ENCODE data around the gene BCL11B. TPM values are rescaled to one million over a fixed set of nuclear protein-coding genes. Genes with fewer than 3 reads are reported as not detected.

BCL11B gene
- total and polyA plus RNA-seq, 2 experiments from 2014 or later = 0.04 to 2.8 TPM

DNA sequence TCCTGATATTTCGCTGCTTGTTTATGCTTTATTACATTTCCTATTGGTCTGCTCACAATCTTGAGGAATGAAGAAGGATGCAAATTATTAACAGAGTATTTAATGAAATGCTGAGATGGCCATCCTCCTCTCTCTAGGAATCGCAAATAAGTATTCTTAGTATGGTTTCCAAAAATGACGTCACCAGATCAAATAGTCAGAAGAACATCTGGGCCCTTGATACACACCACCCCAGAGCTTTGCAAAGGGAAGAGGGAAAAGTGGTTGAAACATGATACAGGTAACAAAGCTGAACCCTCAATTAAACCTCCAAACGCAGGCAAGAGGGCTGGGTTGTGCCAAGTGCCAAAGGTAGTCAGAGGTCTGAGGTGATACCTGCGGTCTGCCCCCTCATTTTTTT, 107.3 kb downstream of the BCL11B start:
- H3K4me1 ChIP-seq (ENCODE audit: low read depth) = no peaks in the 10 kb centered on the region
- H3K36me3 ChIP-seq = no peaks in the 10 kb centered on the region
- no peaks in the 10 kb centered on the region for H3K9me3 ChIP-seq (ENCODE audit: low read depth)
- H3K27me3 ChIP-seq = no peaks in the 10 kb centered on the region
- no peak for DNase-seq (ENCODE audit: low read depth in 1 of 2, low spot score in 1 of 2)
- no peak overlapping the region for H3K27ac ChIP-seq
- H3K4me3 ChIP-seq = no peak overlapping the region
- TF ChIP-seq, protein P1, sequence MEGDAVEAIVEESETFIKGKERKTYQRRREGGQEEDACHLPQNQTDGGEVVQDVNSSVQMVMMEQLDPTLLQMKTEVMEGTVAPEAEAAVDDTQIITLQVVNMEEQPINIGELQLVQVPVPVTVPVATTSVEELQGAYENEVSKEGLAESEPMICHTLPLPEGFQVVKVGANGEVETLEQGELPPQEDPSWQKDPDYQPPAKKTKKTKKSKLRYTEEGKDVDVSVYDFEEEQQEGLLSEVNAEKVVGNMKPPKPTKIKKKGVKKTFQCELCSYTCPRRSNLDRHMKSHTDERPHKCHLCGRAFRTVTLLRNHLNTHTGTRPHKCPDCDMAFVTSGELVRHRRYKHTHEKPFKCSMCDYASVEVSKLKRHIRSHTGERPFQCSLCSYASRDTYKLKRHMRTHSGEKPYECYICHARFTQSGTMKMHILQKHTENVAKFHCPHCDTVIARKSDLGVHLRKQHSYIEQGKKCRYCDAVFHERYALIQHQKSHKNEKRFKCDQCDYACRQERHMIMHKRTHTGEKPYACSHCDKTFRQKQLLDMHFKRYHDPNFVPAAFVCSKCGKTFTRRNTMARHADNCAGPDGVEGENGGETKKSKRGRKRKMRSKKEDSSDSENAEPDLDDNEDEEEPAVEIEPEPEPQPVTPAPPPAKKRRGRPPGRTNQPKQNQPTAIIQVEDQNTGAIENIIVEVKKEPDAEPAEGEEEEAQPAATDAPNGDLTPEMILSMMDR (IDR thresholded peaks at IDR 0.05; ENCODE audit: low read depth, low read length) = no peak

DNA sequence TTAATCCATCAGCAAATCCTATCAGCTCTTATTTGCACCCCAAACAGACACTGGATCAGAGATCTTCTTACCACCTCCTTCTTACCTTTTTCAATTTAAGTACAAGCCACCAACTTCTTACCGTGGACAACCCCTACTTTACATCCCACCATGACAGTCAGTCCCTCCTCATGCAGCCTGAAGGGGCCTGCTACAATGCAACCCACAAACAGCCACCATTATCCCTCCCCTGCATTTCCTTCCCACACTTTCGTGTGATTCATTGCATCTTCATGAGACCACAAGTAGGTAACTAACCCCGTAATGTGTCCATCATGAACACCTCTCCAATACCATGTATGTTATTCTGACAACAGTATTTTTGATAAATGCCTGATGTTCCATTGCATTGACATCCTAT, 108.6 kb downstream of the BCL11B start:
- H3K36me3 ChIP-seq = no peaks in the 10 kb centered on the region
- no peak overlapping the region for H3K27ac ChIP-seq
- H3K4me1 ChIP-seq (ENCODE audit: low read depth) = no peaks in the 10 kb centered on the region
- no peak overlapping the region for H3K4me3 ChIP-seq
- TF ChIP-seq, protein P1 (IDR thresholded peaks at IDR 0.05; ENCODE audit: low read depth, low read length) = no peak
- H3K9me3 ChIP-seq (ENCODE audit: low read depth) = no peaks in the 10 kb centered on the region
- H3K27me3 ChIP-seq = no peaks in the 10 kb centered on the region
- DNase-seq (ENCODE audit: low read depth in 1 of 2, low spot score in 1 of 2) = no peak

DNA sequence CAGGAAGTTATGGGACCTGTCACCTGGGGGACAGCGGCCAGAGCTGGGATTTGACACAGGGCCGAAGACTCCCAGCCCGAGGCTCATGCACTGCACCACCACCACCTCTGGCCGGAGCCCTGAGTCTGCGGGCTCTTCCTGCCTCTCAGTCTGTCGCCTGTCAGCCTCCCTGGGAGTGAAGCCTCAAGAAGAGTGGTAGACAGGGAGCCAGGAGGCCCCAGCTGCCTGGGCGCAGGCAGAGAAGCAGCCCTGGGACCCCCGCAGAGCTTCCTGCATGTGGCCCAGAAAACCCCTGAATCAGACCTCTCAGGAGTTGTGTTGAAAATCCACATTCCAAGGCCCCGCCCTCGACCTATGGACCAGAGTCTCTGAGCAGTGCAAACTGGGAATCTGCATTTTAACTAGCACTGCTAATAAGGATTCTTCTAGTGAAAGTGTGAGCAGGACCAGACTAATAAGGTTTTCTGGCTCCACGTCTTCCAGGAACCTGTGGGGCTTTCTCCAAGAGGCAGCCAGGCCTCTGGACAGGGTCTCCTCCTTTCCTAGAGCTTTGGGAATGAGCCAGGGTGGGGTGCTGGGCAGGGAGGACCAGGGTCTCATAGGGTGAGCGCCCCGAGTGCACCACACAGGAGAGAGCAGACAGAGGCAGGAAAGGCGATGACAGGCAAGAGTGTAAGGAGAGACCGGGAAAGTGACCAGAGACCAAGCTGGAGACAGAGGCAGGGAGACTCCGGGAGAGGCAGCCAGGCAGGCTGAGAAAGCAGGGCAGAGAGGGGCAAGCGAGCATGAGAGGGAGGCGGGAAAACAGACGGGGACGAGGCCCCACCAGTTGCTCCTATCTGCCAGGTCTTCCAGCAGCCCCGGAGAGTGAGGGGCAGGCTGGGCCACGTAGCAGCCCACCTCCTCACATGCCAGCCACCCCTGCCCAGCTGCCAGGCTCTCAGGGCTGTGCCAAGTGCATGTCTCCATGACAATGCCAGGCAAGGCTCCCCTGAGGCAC, 112.4 kb downstream of the BCL11B start:
- Histone ChIP-seq H3K36me3 (no peaks in the 10 kb centered on the region), H3K27me3 (no peaks in the 10 kb centered on the region), H3K4me3 (no peak overlapping the region), H3K4me1 (ENCODE audit: low read depth) (peaks cover 5% of the 10 kb centered on the region), H3K9me3 (ENCODE audit: low read depth) (no peaks in the 10 kb centered on the region), H3K27ac (no peak overlapping the region)
- TF ChIP-seq, protein P1 (IDR thresholded peaks at IDR 0.05; ENCODE audit: low read depth, low read length) = no peak
- peak in 1 of 2 donors; percentile 43 for DNase-seq (ENCODE audit: low read depth in 1 of 2, low spot score in 1 of 2)

DNA sequence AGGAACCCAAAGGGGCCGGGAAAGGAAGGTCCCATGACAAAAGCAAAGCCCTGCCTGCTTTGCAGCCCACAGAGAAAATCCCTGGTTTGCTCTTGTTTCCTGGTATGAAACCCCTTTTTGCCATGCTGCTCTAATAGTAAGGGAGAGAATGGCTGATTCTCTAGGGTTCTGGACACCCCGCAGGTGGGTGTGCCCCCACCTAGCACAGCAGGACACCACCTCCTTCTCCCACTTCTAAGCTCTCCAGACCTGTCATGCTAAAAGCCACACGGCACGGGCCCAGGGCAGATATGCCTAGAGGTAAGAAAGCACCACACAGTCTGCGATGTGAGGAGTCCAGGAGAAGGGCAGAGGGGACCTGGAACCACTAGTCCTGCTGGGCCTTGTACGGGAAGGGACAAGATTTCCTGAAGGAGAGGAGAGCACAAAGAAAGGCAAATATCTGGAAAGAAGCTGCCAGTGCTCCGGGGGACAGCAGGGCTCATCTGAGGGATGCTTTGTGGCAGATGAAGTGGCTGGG, 113.3 kb downstream of the BCL11B start:
- no peaks in the 10 kb centered on the region for H3K36me3 ChIP-seq
- TF ChIP-seq, protein P1 (IDR thresholded peaks at IDR 0.05; ENCODE audit: low read depth, low read length) = no peak
- no peak overlapping the region for H3K4me3 ChIP-seq
- no peak for DNase-seq (ENCODE audit: low read depth in 1 of 2, low spot score in 1 of 2)
- peaks cover 5% of the 10 kb centered on the region for H3K4me1 ChIP-seq (ENCODE audit: low read depth)
- H3K27me3 ChIP-seq = no peaks in the 10 kb centered on the region
- no peaks in the 10 kb centered on the region for H3K9me3 ChIP-seq (ENCODE audit: low read depth)
- no peak overlapping the region for H3K27ac ChIP-seq

DNA sequence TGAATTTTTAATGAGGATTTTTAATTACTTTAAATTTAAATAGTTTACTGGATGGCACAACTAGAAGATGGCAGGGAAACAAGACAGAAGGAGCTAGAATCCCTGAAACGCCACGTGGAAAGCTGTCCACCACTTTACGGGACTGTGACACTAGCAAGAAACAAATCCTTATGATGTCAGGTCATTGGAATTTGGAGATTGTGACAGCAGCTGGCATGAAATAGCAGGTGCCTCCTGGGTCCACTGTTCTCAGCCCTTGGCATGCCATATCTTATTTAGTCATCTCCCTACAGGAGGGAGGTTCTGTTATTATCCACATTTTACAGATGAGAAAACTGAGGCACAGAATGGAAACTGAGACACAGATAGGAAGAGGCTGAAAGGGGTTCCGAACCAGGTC, 113.8 kb downstream of the BCL11B start:
- H3K4me1 ChIP-seq (ENCODE audit: low read depth) = peaks cover 5% of the 10 kb centered on the region
- TF ChIP-seq, protein P1 (IDR thresholded peaks at IDR 0.05; ENCODE audit: low read depth, low read length) = no peak
- no peaks in the 10 kb centered on the region for H3K27me3 ChIP-seq
- no peak overlapping the region for H3K4me3 ChIP-seq
- no peaks in the 10 kb centered on the region for H3K9me3 ChIP-seq (ENCODE audit: low read depth)
- no peaks in the 10 kb centered on the region for H3K36me3 ChIP-seq
- no peak overlapping the region for H3K27ac ChIP-seq
- DNase-seq (ENCODE audit: low read depth in 1 of 2, low spot score in 1 of 2) = no peak
